T-cell (primary cell): Measurements from ENCODE around the gene STYXL2. TPM values are rescaled to one million over a fixed set of nuclear protein-coding genes. Genes with fewer than 3 reads are reported as not detected.

Source experiments
- ATAC-seq, 4 experiments: fragments of 200-7000 bp in 3 of 4; fragments of 150-1000 bp in 1 of 4; cut with Tn5 transposase; replicated peaks in 1 of 4; 1 replicate in 3 of 4; 2 replicates in 1 of 4; pipeline ENCODE4 v1.10.0; 2021; ENCODE audit warnings: moderate library complexity in 3 of 4, mild to moderate bottlenecking in 2 of 4, moderate number of reproducible peaks in 1 of 4
- CTCF ChIA-PET, 2 donors: fragments of 300-600 bp; sonication (Branson Sonifier 250); formaldehyde crosslinking; loops; one replicate each; lab custom pipeline; 2022; ENCODE audit warnings: antibody characterized with exemption in 2 of 2; lab: Charles Lee
- POLR2A ChIA-PET, 2 donors: fragments of 300-600 bp; sonication (Branson Sonifier 250); formaldehyde crosslinking; loops; one replicate each; lab custom pipeline; 2022; ENCODE audit warnings: antibody characterized with exemption in 2 of 2; lab: Charles Lee
- DNase-seq, 35 experiments: peaks; one replicate each; pipeline versions ENCODE4 v3.0.0 to v3.0.0-alpha.2; 2013 to 2023
- H3K27ac ChIP-seq: one replicate; pipeline ENCODE4 v1.5.1; 2013; ENCODE audit warnings: low read length
- H3K27me3 ChIP-seq, 2 experiments: replicated peaks in 1 of 2; 1 replicate in 1 of 2; 2 replicates in 1 of 2; pipeline versions ENCODE4 v1.6.1 to v1.7.0; 2013; ENCODE audit warnings: low read length in 1 of 2, mixed read lengths in 1 of 2; ENCODE audit not compliant: control insufficient read depth in 2 of 2, insufficient read depth in 2 of 2; ENCODE audit errors: extremely low read depth in 1 of 2
- H3K36me3 ChIP-seq, 2 donors: 1 replicate in 1 of 2; 2 replicates in 1 of 2; pipeline versions ENCODE4 v1.6.1 to v1.7.0; 2013; ENCODE audit warnings: low read length in 1 of 2; ENCODE audit not compliant: control insufficient read depth in 2 of 2, insufficient read depth in 1 of 2; ENCODE audit errors: extremely low read depth in 1 of 2
- H3K4me1 ChIP-seq, 2 experiments: 1 replicate in 1 of 2; 2 replicates in 1 of 2; pipeline versions ENCODE4 v1.6.1 to v1.7.0; 2013; ENCODE audit warnings: low read length in 2 of 2, mixed read lengths in 1 of 2; ENCODE audit not compliant: insufficient read depth in 2 of 2, control insufficient read depth in 1 of 2; ENCODE audit errors: extremely low read depth in 1 of 2
- H3K4me3 ChIP-seq, 2 donors: 1 replicate in 1 of 2; 2 replicates in 1 of 2; pipeline versions ENCODE4 v1.5.1 to v1.7.0; 2013; ENCODE audit warnings: mild to moderate bottlenecking in 2 of 2, low read length in 1 of 2, moderate library complexity in 1 of 2; ENCODE audit not compliant: control insufficient read depth in 1 of 2; ENCODE audit errors: extremely low read depth in 1 of 2
- H3K9me3 ChIP-seq: 2 replicates; pipeline ENCODE4 v1.7.0; 2013
- H3K27ac Mint-ChIP-seq, 2 donors: one replicate each; pipeline ENCODE4 v1.8.0; 2020 to 2021; ENCODE audit warnings: mild to moderate bottlenecking in 2 of 2, mixed read lengths in 2 of 2
- H3K27me3 Mint-ChIP-seq, 2 donors: one replicate each; pipeline ENCODE4 v1.8.0; 2021 to 2022; ENCODE audit warnings: mixed read lengths in 2 of 2
- H3K36me3 Mint-ChIP-seq: one replicate; pipeline ENCODE4 v1.8.0; 2021; ENCODE audit warnings: mixed read lengths
- H3K4me1 Mint-ChIP-seq, 3 donors: one replicate each; pipeline ENCODE4 v1.8.0; 2020 to 2022; ENCODE audit warnings: mixed read lengths in 3 of 3, mild to moderate bottlenecking in 1 of 3
- H3K4me3 Mint-ChIP-seq, 3 donors: one replicate each; pipeline ENCODE4 v1.8.0; 2020 to 2022; ENCODE audit warnings: mild to moderate bottlenecking in 3 of 3, mixed read lengths in 3 of 3, moderate library complexity in 3 of 3
- H3K9me3 Mint-ChIP-seq, 3 donors: one replicate each; pipeline ENCODE4 v1.8.0; 2020 to 2022; ENCODE audit warnings: mixed read lengths in 3 of 3
- WGBS: methylation state at CpG from one replicate; pipeline ENCODE4 v1.1.5; 2013; ENCODE audit warnings: missing lambda C conversion rate; ENCODE audit not compliant: insufficient coverage; 5-methylcytosine and 5-hydroxymethylcytosine counted together
- total RNA-seq, 35 experiments: library from RNA in 6 of 35; stranded (reverse) in 6 of 35; fragments of 120-200 nt in 1 of 35; gene quantifications; one replicate each; pipeline versions ENCODE4 v1.2.1 to v1.2.4 and lab custom pipeline; 2013 to 2026

STYXL2 gene
- total RNA-seq, 5 donors from 2014 or later (not counting 1 experiment from before 2014, with no cell fraction given), result not detected

DNA sequence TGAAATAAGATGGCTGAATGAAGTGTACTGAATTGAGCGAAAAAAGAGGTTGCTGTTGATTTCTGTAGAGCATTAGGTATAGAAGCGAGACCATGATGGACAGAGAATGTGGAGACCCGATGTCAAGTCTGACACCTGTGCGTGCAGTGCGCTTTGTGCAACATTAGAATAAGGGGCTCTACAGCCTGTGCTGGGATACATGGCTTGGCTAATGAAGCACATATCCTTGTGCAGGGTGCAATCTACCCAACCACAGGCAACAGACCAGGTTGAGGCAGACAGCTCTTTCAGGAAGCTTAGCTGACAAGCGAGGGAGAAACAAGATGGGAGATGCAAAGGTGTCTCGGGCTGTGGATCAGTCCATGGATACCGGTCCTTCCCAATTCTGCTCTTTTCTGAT, 22.6 kb upstream of the STYXL2 start:
- Mint-ChIP-seq H3K4me1 (peaks cover 13 to 18% (median 15%) of the 10 kb centered on the region in 3 donors), H3K4me3 (no peak overlapping the region), H3K27me3 (no peaks in the 10 kb centered on the region), H3K9me3 (no peaks in the 10 kb centered on the region), H3K27ac (no peak overlapping the region), H3K36me3 (no peaks in the 10 kb centered on the region)
- 94% methylated on average over 7 of the region's 8 CpGs for WGBS
- peaks cover 3 to 4% of the 10 kb centered on the region in 2 donors for H3K36me3 ChIP-seq
- peaks cover 0 to 3% of the 10 kb centered on the region in 2 experiments for H3K27me3 ChIP-seq
- ChIA-PET POLR2A (no interaction called here), CTCF (interaction anchor here in 1 of 2 donors (0.6 to 1.4 kb wide), 2 partner anchors 12 to 54 kb away, joined by 3 to 4 read pairs; no protein-coding TSS in a partner anchor)
- peaks cover 0 to 18% of the 10 kb centered on the region in 2 experiments for H3K4me1 ChIP-seq
- no peak overlapping the region for H3K27ac ChIP-seq
- H3K9me3 ChIP-seq, result no peaks in the 10 kb centered on the region
- DNase-seq (no peak), ATAC-seq (no peak)
- no peak overlapping the region for H3K4me3 ChIP-seq

DNA sequence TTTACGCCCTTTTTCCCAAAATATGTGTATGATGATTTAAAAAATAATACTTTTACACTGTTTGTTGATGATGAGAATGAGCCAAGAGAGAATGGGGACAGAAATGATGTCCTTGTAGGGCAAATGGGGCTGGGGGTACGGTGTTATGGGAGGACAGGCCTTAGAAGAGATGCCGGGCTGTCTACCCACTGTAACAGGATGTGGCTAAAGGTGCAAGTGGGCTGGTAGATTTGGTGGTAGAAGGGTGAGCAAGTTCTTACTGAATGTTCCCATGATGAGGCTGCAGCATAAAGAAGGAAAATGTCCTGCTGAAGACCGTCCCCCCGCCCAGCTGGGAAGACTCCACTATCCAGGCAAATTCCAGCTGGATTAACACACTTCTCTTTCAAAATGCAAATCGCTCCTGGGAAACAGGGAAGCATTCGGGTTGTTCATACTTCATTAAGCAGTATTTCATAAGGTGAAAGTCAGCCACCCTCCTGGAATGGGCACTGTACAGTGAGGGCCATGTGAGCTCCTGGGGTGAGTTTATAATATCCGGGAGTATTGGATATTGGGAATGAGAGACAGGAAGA, 17.7 kb upstream of the STYXL2 start:
- Histone ChIP-seq H3K4me3 (no peak overlapping the region), H3K9me3 (no peaks in the 10 kb centered on the region), H3K4me1 (peaks cover 0 to 25% of the 10 kb centered on the region in 2 experiments), H3K27ac (peak overlapping the region; percentile 24), H3K27me3 (peaks cover 0 to 3% of the 10 kb centered on the region in 2 experiments), H3K36me3 (no peaks in the 10 kb centered on the region)
- 20% methylated on average over 2 of the region's 8 CpGs for WGBS
- CTCF ChIA-PET, result interaction anchor here (0.5 to 1.3 kb wide), 3 partner anchors 48 to 301 kb away, joined by 3 to 4 read pairs (median 3); no protein-coding TSS in a partner anchor
- peaks cover 14% of the 10 kb centered on the region for H3K36me3 Mint-ChIP-seq
- H3K4me1 Mint-ChIP-seq, result peaks cover 27 to 34% (median 27%) of the 10 kb centered on the region in 3 donors
- POLR2A ChIA-PET, result no interaction called here
- H3K27ac Mint-ChIP-seq, result peak overlapping the region; percentile 12 to 13
- H3K4me3 Mint-ChIP-seq, result peak overlapping the region in 1 of 3 donors; percentile 9
- peak in 1 of 4 experiments; percentile 37 for ATAC-seq
- H3K27me3 Mint-ChIP-seq, result peaks cover 0 to 1% of the 10 kb centered on the region in 2 donors
- H3K9me3 Mint-ChIP-seq, result no peaks in the 10 kb centered on the region
- peak in 1 of 35 experiments; percentile 18 for DNase-seq

DNA sequence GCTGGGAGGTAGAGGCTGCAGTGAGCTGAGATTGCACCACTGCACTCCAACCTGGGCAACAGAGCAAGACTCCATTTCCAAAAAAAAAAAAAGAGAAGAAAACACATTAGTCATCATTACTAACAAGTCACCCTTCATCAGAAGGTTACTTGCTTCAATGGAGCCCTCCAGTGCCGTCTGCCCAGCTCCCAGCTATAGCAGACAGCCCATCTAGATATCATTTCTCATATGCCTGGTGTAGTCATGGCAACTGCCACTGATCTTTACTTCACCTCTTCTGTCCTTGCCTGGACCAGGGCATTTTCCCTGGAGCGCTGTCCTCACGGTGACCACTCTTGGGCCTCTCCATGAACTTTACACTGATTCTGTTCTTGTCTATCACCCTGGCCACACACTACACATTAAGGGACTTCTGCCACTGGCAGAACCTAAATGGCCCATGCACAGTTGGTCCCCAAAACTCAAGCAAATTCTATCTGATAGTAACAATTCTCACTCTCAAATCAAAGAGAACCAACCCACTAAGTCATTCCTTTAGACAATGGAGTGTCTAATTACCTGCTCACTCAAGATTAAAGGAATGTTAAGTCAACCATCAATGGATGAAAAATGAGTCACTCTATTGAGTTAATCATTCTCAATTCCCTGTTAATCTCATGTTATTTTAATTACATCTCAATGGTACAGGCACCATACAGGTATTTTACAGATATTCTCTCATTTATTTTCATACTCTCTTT, 16.6 kb upstream of the STYXL2 start:
- WGBS, result 96% methylated on average over 3 of the region's 3 CpGs
- H3K36me3 ChIP-seq, result no peaks in the 10 kb centered on the region
- H3K4me3 Mint-ChIP-seq, result no peak overlapping the region
- CTCF ChIA-PET, result interaction anchor here in 1 of 2 donors (0.5 to 0.6 kb wide), 2 partner anchors 46 to 300 kb away, joined by 3 to 4 read pairs; no protein-coding TSS in a partner anchor
- POLR2A ChIA-PET, result interaction anchor here in 1 of 2 donors (0.5 kb wide), 1 partner anchor 96 kb away, joined by 10 read pairs; no protein-coding TSS in a partner anchor
- H3K27me3 ChIP-seq, result no peaks in the 10 kb centered on the region
- H3K9me3 ChIP-seq, result no peaks in the 10 kb centered on the region
- H3K4me1 Mint-ChIP-seq, result peaks cover 27 to 34% (median 33%) of the 10 kb centered on the region in 3 donors
- no peak overlapping the region for H3K4me3 ChIP-seq
- no peak overlapping the region for H3K27ac Mint-ChIP-seq
- ATAC-seq, result no peak
- peaks cover 22% of the 10 kb centered on the region for H3K36me3 Mint-ChIP-seq
- no peak for DNase-seq
- peaks cover 0 to 1% of the 10 kb centered on the region in 2 donors for H3K27me3 Mint-ChIP-seq
- peaks cover 0 to 25% of the 10 kb centered on the region in 2 experiments for H3K4me1 ChIP-seq
- no peak overlapping the region for H3K27ac ChIP-seq
- no peaks in the 10 kb centered on the region for H3K9me3 Mint-ChIP-seq

DNA sequence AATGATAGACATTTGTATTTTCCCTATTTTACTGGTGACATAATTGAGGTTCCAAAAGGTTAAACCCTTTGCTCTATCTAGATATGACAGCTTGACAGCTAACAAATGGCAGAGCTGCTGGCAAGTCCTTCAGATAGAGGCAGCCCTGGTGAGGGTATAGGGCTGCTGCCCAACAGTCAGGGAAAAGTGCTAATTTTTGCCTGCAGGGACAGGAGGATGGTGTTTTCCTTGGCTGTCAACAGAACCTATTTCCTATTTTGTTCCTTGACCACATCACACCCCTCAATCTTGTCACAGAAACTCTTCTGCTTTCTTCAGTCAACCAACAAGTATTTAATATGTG, 16.0 kb upstream of the STYXL2 start:
- H3K36me3 Mint-ChIP-seq, result peaks cover 26% of the 10 kb centered on the region
- H3K4me1 Mint-ChIP-seq, result peaks cover 27 to 34% (median 33%) of the 10 kb centered on the region in 3 donors
- Histone ChIP-seq H3K4me1 (peaks cover 0 to 25% of the 10 kb centered on the region in 2 experiments), H3K27me3 (peaks cover 0 to 5% of the 10 kb centered on the region in 2 experiments), H3K27ac (no peak overlapping the region), H3K36me3 (no peaks in the 10 kb centered on the region), H3K9me3 (no peaks in the 10 kb centered on the region), H3K4me3 (no peak overlapping the region)
- H3K27ac Mint-ChIP-seq, result no peak overlapping the region
- no peak overlapping the region for H3K4me3 Mint-ChIP-seq
- ATAC-seq (no peak), DNase-seq (no peak)
- H3K27me3 Mint-ChIP-seq, result peaks cover 0 to 1% of the 10 kb centered on the region in 2 donors
- ChIA-PET CTCF (no interaction called here), POLR2A (interaction anchor here in 1 of 2 donors (0.5 kb wide), 1 partner anchor 96 kb away, joined by 10 read pairs; no protein-coding TSS in a partner anchor)
- no peaks in the 10 kb centered on the region for H3K9me3 Mint-ChIP-seq

DNA sequence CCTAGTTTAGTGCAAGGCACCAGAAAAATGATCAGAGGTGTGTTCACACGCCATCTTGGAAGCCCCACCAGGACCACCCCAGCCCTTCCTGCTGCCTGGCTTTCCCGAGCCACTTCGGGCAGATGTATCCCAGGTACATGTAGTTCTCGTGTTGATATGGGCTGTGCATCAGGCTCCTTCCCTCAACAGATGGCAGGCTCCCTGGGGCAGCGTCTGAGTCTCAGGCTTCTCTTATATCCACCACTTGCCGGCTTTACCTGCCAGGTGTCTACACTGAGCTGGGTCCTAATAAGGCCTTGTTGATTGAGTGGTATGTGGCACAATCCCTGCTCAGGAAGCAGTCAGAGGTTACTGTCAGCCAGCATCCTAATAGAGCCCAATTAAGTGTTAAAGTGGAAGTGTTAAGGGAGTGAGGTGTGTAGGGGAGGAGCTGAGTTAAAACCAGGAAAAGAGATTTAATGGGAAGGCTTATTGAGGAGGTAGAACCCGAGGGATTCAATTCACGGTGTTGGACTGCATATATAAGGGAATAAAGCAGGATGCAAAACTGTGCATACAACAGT, 12.2 kb upstream of the STYXL2 start:
- peaks cover 0 to 3% of the 10 kb centered on the region in 2 donors for H3K36me3 ChIP-seq
- no peaks in the 10 kb centered on the region for H3K9me3 ChIP-seq
- no peak overlapping the region for H3K4me3 ChIP-seq
- no peak overlapping the region for H3K4me3 Mint-ChIP-seq
- peaks cover 15 to 21% (median 18%) of the 10 kb centered on the region in 3 donors for H3K4me1 Mint-ChIP-seq
- no peak for DNase-seq
- H3K27ac Mint-ChIP-seq, result no peak overlapping the region
- no peaks in the 10 kb centered on the region for H3K9me3 Mint-ChIP-seq
- H3K27me3 ChIP-seq, result peaks cover 0 to 7% of the 10 kb centered on the region in 2 experiments
- peaks cover 0 to 1% of the 10 kb centered on the region in 2 donors for H3K27me3 Mint-ChIP-seq
- POLR2A ChIA-PET, result no interaction called here
- H3K4me1 ChIP-seq, result peaks cover 4 to 11% of the 10 kb centered on the region in 2 experiments
- peaks cover 31% of the 10 kb centered on the region for H3K36me3 Mint-ChIP-seq
- CTCF ChIA-PET, result no interaction called here
- WGBS, result 100% methylated on average over 3 of the region's 8 CpGs
- H3K27ac ChIP-seq, result no peak overlapping the region
- no peak for ATAC-seq

DNA sequence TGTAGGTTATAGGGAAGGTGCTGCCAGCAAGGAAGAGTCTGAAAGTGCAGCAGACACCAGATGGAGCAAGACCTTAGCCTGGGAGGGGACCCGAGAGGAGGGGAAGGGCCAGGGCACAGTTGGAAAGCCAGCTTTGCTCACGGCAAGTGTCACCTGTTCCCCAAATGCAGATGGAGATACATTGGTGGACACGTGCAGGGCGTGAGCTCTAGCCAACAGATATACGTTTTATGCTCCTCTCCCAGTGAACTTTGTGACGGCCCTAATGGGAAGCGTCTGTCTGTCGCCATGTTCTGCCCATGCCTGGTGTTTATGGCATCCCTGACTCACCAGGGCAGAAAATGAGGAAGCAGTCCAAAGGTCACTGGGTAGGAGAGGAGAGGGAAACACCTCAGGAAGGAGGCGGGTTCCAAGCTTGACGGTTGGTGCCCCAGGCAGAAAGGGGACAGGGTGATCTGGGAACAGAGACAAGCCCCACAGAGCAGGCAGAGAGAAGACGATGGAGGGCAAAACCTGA, 11.3 kb upstream of the STYXL2 start:
- no peaks in the 10 kb centered on the region for H3K9me3 Mint-ChIP-seq
- CTCF ChIA-PET, result no interaction called here
- peaks cover 0 to 3% of the 10 kb centered on the region in 2 donors for H3K36me3 ChIP-seq
- H3K4me3 ChIP-seq, result no peak overlapping the region
- peaks cover 14 to 23% (median 22%) of the 10 kb centered on the region in 3 donors for H3K4me1 Mint-ChIP-seq
- H3K27me3 ChIP-seq, result peaks cover 0 to 7% of the 10 kb centered on the region in 2 experiments
- ATAC-seq, result no peak
- no peaks in the 10 kb centered on the region for H3K9me3 ChIP-seq
- no peak overlapping the region for H3K4me3 Mint-ChIP-seq
- no peak for DNase-seq
- H3K4me1 ChIP-seq, result peaks cover 10 to 11% of the 10 kb centered on the region in 2 experiments
- H3K27ac Mint-ChIP-seq, result no peak overlapping the region
- H3K27me3 Mint-ChIP-seq, result peaks cover 0 to 1% of the 10 kb centered on the region in 2 donors
- H3K36me3 Mint-ChIP-seq, result peaks cover 32% of the 10 kb centered on the region
- POLR2A ChIA-PET, result no interaction called here
- no peak overlapping the region for H3K27ac ChIP-seq
- 89% methylated on average over 6 of the region's 11 CpGs for WGBS
